Liver (tissue), 3 donors: ENCODE measurements around the gene SARM1.

ENCODE experiments used
- CTCF ChIP-seq: fragments of 150-350 bp; IDR thresholded peaks from 2 replicates; pipeline ENCODE4 v1.5.1; 2017; ENCODE audit warnings: improper control_type of control experiment, low read depth, low read length; ENCODE audit not compliant: missing input control
- EGR1 ChIP-seq, 2 donors: IDR thresholded peaks; 2 replicates each; pipeline ENCODE4 v1.6.1; 2016 to 2018; ENCODE audit warnings: antibody characterized with exemption in 2 of 2, low read depth in 2 of 2
- FOXA1 ChIP-seq: IDR thresholded peaks from 2 replicates; pipeline ENCODE4 v1.6.1; 2016; ENCODE audit warnings: antibody characterized with exemption
- GABPA ChIP-seq, 2 donors: IDR thresholded peaks in 1 of 2; conservative IDR thresholded peaks in 1 of 2; 2 replicates each; pipeline ENCODE4 v1.6.1; 2016; ENCODE audit warnings: antibody characterized with exemption in 2 of 2, mild to moderate bottlenecking in 1 of 2, moderate library complexity in 1 of 2
- JUND ChIP-seq, 2 donors: IDR thresholded peaks; 2 replicates each; pipeline ENCODE4 v1.6.1; 2016; ENCODE audit warnings: antibody characterized with exemption in 2 of 2
- RAD21 ChIP-seq, 2 donors: IDR thresholded peaks; 2 replicates each; pipeline ENCODE4 v1.6.1; 2016; ENCODE audit warnings: antibody characterized with exemption in 2 of 2, mild to moderate bottlenecking in 2 of 2
- RXRA ChIP-seq, 2 donors: IDR thresholded peaks; 2 replicates each; pipeline ENCODE4 v1.6.1; 2017 to 2018; ENCODE audit warnings: antibody characterized with exemption in 2 of 2, mild to moderate bottlenecking in 1 of 2
- YY1 ChIP-seq: IDR thresholded peaks from 2 replicates; pipeline ENCODE4 v1.6.1; 2016; ENCODE audit warnings: antibody characterized with exemption, mild to moderate bottlenecking
- TF ChIP-seq, protein P1 (sequence below): IDR thresholded peaks from 2 replicates; pipeline ENCODE4 v1.6.1; 2016; ENCODE audit warnings: antibody characterized with exemption, mild to moderate bottlenecking
- TF ChIP-seq, protein P2 (sequence below): IDR thresholded peaks from 2 replicates; pipeline ENCODE4 v1.6.1; 2016; ENCODE audit warnings: antibody characterized with exemption
- donor health status: healthy.
- donor health status: healthy.

DNA sequence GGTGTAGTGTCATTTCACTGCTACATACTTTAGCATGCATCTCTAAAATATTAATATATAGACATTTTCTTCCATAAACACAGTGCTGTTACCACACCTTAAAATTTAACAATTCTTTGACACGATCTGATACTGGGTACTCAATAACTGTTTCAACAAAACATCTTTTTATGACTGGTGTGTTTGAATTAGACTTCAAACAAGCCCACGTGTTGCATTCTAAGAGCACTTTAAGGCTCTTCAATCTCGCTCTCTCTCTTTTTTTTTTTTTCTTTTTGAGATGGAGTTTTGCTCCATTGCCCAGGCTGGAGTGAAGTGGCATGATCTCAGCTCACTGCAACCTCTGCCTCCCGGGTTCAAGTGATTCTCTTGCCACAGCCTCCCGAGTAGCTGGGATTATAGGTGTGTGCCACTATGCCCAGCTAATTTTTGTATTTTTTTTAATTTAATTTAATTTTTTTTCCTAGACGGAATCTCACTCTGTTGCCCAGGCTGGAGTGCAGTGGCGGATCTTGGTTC, 50.4 kb downstream of the SARM1 start:
- TF ChIP-seq CTCF (no peak), GABPA (IDR thresholded peaks at IDR 0.05 in 1 of 2, conservative IDR thresholded peaks at IDR 0.05 in 1 of 2) (no peak), JUND (IDR thresholded peaks at IDR 0.05) (no peak), RAD21 (IDR thresholded peaks at IDR 0.05) (no peak), YY1 (no peak), EGR1 (IDR thresholded peaks at IDR 0.05; ENCODE audit: low read depth in 2 of 2) (no peak), FOXA1 (no peak), RXRA (IDR thresholded peaks at IDR 0.05) (no peak)
- TF ChIP-seq, protein P1, sequence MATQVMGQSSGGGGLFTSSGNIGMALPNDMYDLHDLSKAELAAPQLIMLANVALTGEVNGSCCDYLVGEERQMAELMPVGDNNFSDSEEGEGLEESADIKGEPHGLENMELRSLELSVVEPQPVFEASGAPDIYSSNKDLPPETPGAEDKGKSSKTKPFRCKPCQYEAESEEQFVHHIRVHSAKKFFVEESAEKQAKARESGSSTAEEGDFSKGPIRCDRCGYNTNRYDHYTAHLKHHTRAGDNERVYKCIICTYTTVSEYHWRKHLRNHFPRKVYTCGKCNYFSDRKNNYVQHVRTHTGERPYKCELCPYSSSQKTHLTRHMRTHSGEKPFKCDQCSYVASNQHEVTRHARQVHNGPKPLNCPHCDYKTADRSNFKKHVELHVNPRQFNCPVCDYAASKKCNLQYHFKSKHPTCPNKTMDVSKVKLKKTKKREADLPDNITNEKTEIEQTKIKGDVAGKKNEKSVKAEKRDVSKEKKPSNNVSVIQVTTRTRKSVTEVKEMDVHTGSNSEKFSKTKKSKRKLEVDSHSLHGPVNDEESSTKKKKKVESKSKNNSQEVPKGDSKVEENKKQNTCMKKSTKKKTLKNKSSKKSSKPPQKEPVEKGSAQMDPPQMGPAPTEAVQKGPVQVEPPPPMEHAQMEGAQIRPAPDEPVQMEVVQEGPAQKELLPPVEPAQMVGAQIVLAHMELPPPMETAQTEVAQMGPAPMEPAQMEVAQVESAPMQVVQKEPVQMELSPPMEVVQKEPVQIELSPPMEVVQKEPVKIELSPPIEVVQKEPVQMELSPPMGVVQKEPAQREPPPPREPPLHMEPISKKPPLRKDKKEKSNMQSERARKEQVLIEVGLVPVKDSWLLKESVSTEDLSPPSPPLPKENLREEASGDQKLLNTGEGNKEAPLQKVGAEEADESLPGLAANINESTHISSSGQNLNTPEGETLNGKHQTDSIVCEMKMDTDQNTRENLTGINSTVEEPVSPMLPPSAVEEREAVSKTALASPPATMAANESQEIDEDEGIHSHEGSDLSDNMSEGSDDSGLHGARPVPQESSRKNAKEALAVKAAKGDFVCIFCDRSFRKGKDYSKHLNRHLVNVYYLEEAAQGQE = no peak
- TF ChIP-seq, protein P2, sequence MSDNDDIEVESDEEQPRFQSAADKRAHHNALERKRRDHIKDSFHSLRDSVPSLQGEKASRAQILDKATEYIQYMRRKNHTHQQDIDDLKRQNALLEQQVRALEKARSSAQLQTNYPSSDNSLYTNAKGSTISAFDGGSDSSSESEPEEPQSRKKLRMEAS = no peak
